ENCODE measurements around the gene RHBG. TPM values are rescaled to one million over a fixed set of nuclear protein-coding genes. Genes with fewer than 3 reads are reported as not detected.

Gene RHBG
- total RNA-seq, 1 experiment from 2014 or later, result 5.7 TPM

GRCh38 chr1:156359973-156360372, 9.0 kb upstream of the RHBG start:
- DNase-seq (ENCODE audit: low read depth, low spot score), result no peak
- no peak overlapping the region for H3K4me3 ChIP-seq (replicated peaks in 1 of 2; ENCODE audit: low read depth in 1 of 2, low read length in 2 of 2)
- no peak overlapping the region for H3K27ac ChIP-seq (ENCODE audit: low read depth, low read length)
- H3K4me1 ChIP-seq (ENCODE audit: control insufficient read depth in 1 of 2, insufficient read depth in 2 of 2, low read length in 2 of 2), result peaks cover 13 to 17% of the 10 kb centered on the region in 2 experiments; a peak in 3 of 4 replicates
- no peaks in the 10 kb centered on the region for H4K20me1 ChIP-seq (ENCODE audit: insufficient read depth)
- 0 out of 2 replicates have a peak overlapping the region, but pooled peaks have one; percentile 13 for H3K4me2 ChIP-seq (ENCODE audit: low read length)
- intact Hi-C loops (cut with micrococcal nuclease), result loop anchor here (2.0 kb wide), 1 partner anchor 269 kb away; no protein-coding TSS in a partner anchor
- no peak overlapping the region for H2AFZ ChIP-seq (ENCODE audit: low read depth, low read length, poor library complexity, severe bottlenecking)
- RAD21 ChIA-PET (ENCODE audit: low non-redundant PET in 1 of 2, low total read pairs in 2 of 2, uncharacterized antibody in 2 of 2, unreplicated experiment in 2 of 2), result interaction anchor here in 1 of 2 experiments (0.5 kb wide), 1 partner anchor 269 kb away, joined by 3 read pairs; no protein-coding TSS in a partner anchor
- POLR2A ChIA-PET, result interaction anchor here (0.7 to 1.3 kb wide), 2 partner anchors 11 to 22 kb away, joined by 3 read pairs; partner anchors contain the start of genes CCT3 and TSACC
- H3K36me3 ChIP-seq (ENCODE audit: control insufficient read depth in 1 of 2, insufficient read depth in 2 of 2, low read length in 2 of 2), result no peaks in the 10 kb centered on the region
- ATAC-seq, result peak; percentile 73
- no peaks in the 10 kb centered on the region for H3K79me2 ChIP-seq (ENCODE audit: insufficient read depth, low read length)
- no peaks in the 10 kb centered on the region for H3K9me3 ChIP-seq (ENCODE audit: control insufficient read depth in 1 of 2, insufficient read depth in 1 of 2, low read depth in 1 of 2, low read length in 2 of 2)
- no peaks in the 10 kb centered on the region for H3K9me2 ChIP-seq (ENCODE audit: insufficient read depth)
- no TSS peak for BruUV-seq (replicated peaks)
- H3K27me3 ChIP-seq (ENCODE audit: insufficient read depth, low read length), result no peaks in the 10 kb centered on the region
- CTCF ChIA-PET, result interaction anchor here (0.9 to 2.6 kb wide), 5 partner anchors 15 to 334 kb away, joined by 3 to 8 read pairs (median 5); no protein-coding TSS in a partner anchor
- peak; percentile 78 for TF ChIP-seq RAD21 (IDR thresholded peaks at IDR 0.05; ENCODE audit: low read depth)
- TF ChIP-seq CBX3 (IDR thresholded peaks at IDR 0.05; ENCODE audit: low read depth), result no peak
- TF ChIP-seq CTCF (IDR thresholded peaks at IDR 0.05 in 2 of 3, conservative IDR thresholded peaks at IDR 0.05 in 1 of 3; ENCODE audit: borderline replicate concordance in 1 of 3, insufficient read depth in 1 of 3, low read depth in 2 of 3, low read length in 2 of 3), result peak; percentile 46 to 62 (median 59)
- no peak overlapping the region for H3K9ac ChIP-seq (ENCODE audit: low read length)

GRCh38 chr1:156360534-156360933, 8.5 kb upstream of the RHBG start:
- CTCF ChIA-PET, result no interaction called here
- no peak for ATAC-seq

More at GRCh38 chr1:156360534-156360933, 8.5 kb upstream of the RHBG start:
- Histone ChIP-seq H3K9me2 (ENCODE audit: insufficient read depth) (no peaks in the 10 kb centered on the region), H3K9me3 (ENCODE audit: control insufficient read depth in 1 of 2, insufficient read depth in 1 of 2, low read depth in 1 of 2, low read length in 2 of 2) (no peaks in the 10 kb centered on the region), H4K20me1 (ENCODE audit: insufficient read depth) (no peaks in the 10 kb centered on the region), H3K4me1 (ENCODE audit: control insufficient read depth in 1 of 2, insufficient read depth in 2 of 2, low read length in 2 of 2) (peaks cover 13 to 17% of the 10 kb centered on the region in 2 experiments; a peak in 3 of 4 replicates), H3K9ac (ENCODE audit: low read length) (no peak overlapping the region), H3K79me2 (ENCODE audit: insufficient read depth, low read length) (no peaks in the 10 kb centered on the region), H3K36me3 (ENCODE audit: control insufficient read depth in 1 of 2, insufficient read depth in 2 of 2, low read length in 2 of 2) (no peaks in the 10 kb centered on the region), H3K27ac (ENCODE audit: low read depth, low read length) (no peak overlapping the region), H2AFZ (ENCODE audit: low read depth, low read length, poor library complexity, severe bottlenecking) (no peak overlapping the region), H3K4me3 (replicated peaks in 1 of 2; ENCODE audit: low read depth in 1 of 2, low read length in 2 of 2) (no peak overlapping the region), H3K27me3 (ENCODE audit: insufficient read depth, low read length) (no peaks in the 10 kb centered on the region), H3K4me2 (ENCODE audit: low read length) (no peak overlapping the region)
- POLR2A ChIA-PET, result no interaction called here
- TF ChIP-seq JUND (IDR thresholded peaks at IDR 0.05), result no peak
- TF ChIP-seq CTCF (IDR thresholded peaks at IDR 0.05 in 2 of 3, conservative IDR thresholded peaks at IDR 0.05 in 1 of 3; ENCODE audit: borderline replicate concordance in 1 of 3, insufficient read depth in 1 of 3, low read depth in 2 of 3, low read length in 2 of 3), result no peak
- TF ChIP-seq ATF3 (IDR thresholded peaks at IDR 0.05), result no peak
- TF ChIP-seq SRF (IDR thresholded peaks at IDR 0.05; ENCODE audit: low read depth), result no peak
- intact Hi-C loops (cut with micrococcal nuclease), result loop anchor here (2.0 kb wide), 1 partner anchor 270 kb away; no protein-coding TSS in a partner anchor
- BruUV-seq (replicated peaks), result no TSS peak
- DNase-seq (ENCODE audit: low read depth, low spot score), result no peak
- RAD21 ChIA-PET (ENCODE audit: low non-redundant PET in 1 of 2, low total read pairs in 2 of 2, uncharacterized antibody in 2 of 2, unreplicated experiment in 2 of 2), result no interaction called here
